Measurements from ENCODE around the gene PHPT1.
"Not testable (repeated sequence)": the region's sequence is repeated elsewhere in the genome, so short reads cannot be mapped to it uniquely, and the experiment has no call there.

Gene PHPT1

DNA sequence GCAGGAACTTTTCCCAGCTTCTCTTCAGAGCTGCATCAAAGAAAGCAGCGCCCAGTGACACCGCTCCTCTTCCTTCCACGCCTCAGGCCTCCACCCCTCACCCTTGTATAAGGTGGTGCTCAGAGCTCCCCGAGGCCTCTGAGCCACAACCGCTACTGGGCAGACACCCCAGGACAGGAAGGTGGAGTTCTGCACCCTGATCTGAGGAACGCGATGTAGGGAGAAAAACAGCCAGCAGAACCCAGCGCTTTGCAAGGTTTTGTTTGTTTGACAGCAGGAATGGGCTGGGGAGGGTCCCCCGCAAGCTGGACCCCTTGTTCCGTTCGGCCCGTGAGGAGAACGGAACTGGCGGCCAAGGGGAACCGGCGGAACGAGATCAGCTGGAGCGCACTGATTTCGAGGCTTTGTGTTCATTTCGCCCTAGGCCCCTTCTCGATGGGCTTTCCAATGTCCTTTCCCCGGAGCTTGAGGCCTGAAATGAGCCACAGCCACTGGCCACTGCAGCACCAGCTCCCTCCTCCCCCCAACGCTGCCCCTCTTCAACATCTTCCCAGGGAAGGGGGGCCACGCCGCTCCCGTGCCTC lies 12.8 kb downstream of the PHPT1 start:
- no peak for DNase-seq

DNA sequence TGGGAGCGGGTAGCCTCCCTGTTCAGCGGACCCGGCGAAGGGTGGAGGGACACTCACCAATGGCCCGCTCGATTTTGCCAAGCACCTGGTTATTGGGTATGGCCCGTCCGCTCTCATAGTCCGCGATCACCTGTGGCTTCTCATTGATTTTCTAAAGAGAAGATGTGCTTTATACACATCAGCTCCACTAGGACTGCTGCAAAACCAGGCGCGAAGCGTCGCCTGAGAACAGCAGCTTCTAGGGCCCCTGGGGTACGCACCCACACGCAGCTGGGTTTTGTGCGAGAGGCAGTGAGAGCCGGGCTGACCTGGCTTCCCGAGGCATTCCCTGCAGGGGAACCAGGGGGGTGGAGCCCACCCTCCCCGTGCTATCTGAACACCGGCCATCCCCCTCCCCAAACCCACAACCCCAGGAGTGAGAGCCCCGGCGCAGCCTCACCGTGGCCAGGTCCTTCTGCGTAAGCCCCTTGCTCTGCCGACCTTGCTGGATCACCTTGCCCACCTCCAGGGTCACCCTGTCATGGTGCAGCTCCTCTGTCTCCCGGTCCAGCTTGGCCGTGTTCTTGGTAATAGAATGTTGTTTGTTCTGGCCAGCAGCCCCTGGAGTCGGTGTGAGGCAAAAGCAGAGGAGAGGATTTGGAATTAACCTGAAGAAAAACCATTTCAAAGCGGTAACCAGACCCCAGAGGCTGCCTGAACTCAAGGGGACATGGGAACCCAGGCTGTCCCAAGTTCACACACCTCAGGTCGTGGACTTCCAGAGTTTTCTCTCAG lies 13.8 kb downstream of the PHPT1 start:
- DNase-seq, result no peak

DNA sequence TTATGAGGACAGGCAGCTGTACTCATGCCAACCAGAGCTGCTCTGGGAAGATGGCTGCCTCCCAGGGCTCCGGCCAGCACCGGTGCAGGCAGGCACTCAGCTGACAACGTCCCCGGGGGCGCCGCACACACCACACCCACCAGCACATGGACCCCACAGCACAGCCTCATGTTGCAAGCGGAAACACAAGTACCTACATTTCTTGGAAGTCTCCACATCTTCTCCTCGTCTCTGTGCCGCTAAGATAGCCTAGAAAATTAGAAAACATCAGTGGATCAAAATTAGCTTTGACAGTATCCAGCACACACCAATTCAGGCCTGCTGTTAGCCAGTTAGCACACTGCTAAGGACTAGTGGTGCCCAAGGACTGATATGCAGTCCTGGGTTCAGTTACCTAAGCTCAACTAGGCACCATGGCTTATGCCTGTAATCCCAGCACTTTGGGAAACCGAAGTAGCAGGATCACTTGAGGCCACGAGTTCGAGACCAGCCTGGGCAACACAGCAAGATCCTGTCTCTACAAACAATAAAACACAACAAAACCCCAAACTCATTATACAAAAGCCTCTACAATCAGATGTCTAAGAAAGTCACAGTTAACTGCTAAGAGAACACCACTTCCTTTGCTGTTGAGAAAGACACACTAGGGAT lies 14.5 kb downstream of the PHPT1 start:
- no peak for DNase-seq

DNA sequence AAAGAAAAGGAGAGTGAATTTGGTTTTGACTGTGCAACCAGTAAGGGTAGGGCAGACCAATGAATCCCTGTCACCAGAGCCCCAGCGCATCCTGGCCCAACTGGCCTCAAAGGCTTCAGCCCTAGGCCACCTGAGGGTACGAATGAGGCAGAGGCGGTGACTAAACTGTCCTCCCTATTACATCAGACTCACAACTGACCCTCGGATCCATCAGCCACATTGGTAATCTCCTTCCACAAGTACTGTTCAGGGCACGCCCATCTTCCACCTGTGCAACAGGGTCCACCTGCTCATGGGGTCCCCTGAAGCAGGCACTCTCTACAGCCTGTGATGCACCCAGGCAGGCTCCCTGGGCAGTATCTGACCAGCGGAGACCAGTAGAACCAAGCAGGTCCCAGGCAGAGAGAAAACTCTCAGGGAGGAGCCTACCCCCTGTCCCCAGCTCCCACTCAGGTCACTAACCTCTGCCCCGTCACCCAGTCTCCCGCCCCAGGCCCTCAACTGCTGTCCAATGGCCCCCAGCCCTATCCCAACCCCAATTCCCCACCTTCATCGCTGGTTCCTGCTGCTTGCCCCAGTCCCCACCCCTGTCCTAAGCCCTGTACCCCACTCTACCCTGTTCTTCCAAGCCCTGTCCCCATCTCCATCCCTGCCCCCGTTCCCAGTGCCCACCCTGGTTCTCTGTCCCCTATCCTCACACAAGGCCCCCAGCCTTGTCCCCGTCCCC lies 16.0 kb downstream of the PHPT1 start:
- DNase-seq, result no peak

DNA sequence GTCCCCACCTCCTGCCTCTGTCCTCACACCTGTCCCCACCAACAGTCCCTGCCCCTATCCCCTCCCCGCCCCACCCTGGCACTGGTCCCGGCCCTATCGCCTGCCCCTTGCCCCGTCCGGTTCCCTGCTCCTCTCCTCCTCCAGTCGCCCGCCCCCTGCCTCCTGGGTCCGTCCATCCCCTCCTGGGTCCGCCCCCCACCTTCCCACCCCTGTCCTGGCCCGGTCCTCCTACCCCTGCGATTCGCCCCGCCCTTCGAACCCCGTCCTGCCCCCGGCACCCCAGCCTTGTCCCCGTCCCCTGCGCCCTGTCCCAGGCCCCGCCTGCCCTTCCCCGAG lies 16.5 kb downstream of the PHPT1 start:
- DNase-seq, result no peak

DNA sequence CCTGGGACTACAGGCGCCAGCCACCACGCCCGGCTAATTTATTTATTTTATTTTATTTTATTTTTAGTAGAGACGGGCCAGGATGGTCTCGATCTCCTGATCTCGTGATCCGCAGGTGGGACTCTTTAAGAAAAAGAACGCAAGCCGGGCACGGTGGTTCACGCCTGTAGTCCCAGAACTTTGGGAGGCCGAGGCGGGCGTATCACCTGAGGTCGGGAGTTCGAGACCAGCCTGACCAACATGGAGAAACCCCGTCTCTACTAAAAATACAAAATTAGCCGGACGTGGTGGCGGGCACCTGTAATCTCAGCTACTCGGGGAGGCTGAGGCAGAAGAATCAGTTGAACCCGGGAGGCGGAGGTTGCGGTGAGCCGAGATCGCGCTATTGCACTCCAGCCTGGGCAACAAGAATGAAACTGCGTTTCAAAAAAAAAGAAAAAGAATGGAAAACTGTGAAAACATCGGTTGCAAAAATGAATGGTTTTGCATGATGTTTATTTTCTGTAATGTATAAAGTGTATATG lies 17.8 kb downstream of the PHPT1 start:
- DNase-seq, result not testable (repeated sequence)

DNA sequence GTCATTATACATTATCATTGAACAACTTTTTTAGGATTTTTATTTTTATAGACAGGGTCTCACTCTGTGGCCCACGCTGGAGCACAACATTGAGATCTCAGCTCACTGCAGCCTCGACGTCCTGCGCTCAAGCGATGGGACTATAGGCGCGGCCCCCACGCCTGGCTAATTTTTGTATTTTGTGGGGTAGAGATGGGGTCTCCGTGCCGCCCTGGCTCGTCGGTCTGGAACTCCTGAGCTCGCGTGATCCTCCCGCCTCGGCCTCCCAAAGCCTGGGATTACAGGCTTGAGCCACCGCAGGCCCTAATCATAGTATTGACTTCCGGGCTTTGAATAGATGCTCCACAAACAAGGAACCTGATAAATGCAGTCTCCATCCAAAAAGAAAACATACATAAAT lies 18.3 kb downstream of the PHPT1 start:
- DNase-seq, result no peak

DNA sequence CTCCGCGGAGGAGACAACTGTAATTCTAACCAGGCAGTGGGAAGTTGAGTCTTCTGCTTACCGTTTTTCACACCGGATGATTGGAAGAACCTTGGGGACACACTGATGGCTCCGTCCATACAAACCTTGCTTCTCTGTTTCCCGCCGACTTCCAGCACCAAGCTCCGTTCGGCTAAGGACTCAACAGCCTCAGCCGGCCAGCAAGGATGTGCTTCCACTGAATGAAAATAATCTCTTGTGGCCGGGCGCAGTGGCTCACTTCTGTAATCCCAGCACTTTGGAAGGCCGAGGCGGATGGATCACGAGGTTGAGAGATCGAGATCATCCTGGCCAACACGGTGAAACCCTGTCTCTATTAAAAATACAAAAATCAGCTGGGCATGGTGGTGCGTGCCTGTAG lies 18.7 kb downstream of the PHPT1 start:
- DNase-seq, result no peak

DNA sequence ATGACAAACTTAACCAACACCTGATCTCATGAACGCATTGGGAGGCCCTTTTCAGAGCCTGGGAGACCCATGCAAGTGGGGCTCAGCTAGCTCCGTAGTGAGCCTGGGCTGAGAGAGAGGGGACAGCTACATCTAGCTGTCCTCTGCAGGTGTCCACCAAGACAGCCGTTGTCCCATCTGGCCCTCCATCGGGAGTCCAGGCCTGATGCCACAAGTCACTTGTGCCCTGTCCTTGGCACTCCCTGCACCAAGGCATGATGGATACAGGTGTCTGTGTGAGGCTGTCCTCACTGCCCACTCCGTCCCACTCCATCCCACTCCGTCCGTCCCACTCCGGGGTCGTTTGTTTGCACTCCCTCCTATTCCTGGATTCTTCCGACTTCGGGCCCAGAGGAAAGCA lies 19.4 kb downstream of the PHPT1 start:
- no peak for DNase-seq

DNA sequence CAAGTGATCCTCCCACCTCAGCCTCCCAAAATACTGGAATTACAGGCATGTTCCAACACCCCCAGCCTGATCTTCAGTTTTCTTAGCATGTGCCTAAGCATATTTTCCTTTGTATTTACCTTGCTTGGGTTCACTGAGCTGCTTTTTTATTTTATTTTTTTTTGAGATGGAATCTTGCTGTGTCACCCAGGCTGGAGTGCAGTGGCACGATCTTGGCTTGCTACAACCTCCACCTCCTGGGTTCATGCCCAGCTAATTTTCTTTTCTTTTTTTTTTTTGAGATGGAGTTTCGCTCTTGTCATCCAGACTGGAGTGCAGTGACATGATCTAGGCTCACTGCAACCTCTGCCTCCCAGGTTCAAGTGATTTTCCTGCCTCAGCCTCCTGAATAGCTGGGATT lies 20.4 kb downstream of the PHPT1 start:
- not testable (repeated sequence) for DNase-seq

DNA sequence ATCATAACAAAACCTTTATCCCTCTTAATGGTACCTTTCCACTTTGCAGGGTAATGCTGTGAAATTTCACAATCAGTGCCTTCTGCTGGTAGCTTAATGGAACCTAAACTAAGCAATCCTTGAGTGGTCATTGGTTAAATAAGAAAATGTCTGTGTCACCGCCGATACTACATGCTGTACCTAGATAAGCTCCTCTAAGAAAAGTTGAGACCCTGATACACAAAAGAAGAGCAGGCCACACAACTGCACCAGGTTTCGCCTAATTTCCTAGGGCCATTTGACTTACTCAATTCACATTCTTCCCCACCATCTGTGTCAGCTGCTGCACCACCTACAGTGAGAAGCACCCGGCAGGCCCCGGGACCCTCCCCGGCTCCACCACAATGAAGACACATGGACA lies 25.9 kb downstream of the PHPT1 start:
- no peak for DNase-seq

DNA sequence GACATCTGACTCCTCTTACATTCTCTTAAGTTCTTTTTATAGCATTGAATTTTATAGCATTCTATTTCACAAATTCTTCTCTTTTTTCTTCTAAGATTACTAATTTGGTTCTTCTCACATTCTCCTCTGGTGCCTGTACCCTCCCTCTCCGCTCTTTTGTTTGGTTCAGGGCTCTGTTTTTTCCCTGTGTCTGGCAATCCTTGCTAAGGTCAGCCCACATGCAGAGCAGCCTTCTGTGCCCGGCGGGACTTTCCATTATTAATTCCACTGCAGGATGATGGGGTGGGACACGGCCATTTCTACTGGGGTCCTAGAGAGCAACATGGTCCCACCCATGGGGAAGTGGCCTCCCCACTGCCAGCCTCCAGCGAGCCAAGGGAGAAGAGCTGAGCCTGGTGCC lies 27.3 kb downstream of the PHPT1 start:
- no peak for DNase-seq

DNA sequence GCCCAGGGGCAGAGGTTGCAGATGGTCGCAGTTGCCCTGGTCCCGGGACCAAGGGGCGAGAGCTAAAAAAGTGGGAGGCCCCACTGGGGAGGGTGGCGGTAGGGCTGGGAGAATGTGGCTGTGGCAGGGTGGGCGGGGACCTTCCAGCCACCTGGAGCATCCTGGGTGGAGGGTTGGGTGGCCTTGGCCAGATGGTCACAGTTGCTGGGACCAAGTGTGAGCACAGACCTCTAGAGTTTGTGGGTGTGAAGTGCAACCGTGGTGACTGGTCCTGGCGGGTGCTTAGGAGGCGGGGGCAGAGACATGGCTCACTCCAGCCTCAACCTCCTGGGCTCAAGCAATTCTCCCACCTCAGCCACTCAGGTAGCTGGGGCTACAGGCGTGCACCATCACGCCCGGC lies 31.4 kb downstream of the PHPT1 start:
- DNase-seq, result no peak

DNA sequence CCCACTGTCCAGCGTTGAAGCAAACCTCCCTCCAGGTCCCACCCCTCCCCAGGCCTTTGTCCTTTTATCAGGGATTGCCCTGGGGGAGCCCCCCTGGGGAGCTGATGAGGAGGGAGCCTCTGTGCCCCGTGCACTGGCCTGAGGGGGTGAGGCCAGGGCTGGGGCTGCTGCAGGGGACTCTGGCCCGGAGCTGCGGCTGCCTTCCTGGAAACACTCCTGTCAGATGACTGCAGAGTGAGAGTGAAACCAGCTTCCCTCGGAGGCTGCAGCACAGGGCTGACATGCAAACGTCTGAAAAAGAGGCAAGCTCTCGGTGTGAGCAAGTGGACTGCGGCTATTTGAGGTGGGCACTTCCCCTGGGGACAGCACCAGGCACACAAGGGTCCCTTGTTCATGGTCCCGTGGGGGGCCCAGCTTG lies 32.5 kb downstream of the PHPT1 start:
- peak; percentile 61 to 63 for DNase-seq

DNA sequence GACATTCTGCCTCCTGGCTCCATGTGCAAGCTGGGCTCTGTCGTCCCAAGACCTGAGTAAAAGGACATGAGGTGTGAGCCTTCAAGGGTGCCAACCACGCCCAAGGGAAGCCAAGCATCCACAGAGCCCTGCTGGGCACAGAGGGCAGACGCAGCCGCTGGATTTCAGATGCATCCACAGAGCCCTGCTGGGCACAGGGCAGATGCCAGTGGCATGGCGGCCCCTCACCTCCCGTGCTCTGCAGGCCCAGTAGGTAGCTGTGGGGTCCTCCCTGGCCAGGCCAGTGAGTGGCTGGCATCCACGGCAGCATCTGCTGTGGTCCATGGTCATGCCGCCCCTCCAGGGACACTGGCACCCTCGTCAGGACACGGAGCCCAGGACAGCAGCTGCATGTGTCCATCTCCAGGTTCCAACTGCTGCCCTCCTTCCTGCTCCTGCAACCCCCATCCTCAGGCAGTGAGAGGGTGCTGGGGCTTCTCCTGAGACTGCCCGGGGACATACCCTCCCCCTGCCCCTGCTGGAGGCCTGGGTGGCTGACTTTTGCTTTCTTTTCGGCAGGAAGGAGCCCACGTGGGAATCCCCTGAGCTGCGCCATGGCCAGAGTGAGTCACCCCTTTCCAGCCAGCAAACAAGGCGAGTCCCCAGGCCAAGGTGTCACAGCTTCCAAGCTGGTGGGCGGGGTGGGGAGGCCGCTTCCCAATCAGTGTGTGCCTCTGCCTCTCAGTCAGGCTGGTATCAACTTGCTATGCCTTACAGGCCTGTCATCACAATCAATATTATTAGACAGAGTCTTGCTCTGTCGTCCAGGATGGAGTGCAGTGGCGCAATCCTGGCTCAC lies 33.1 kb downstream of the PHPT1 start:
- DNase-seq, result peak; percentile 89 to 97

DNA sequence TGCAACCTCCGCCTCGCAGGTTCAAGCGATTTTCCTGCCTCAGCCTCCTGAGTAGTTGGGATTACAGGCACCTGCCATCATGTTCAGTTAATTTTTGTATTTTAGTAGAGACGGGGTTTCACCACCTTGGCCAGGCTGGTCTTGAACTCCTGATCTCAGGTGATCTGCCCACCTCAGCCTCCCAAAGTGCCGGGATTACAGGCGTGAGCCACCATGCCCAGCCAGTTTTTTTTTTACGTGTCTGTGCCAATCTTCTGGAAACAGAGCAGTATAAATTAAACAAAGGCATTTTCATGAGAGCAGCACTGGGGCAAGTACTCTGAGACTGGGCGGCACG lies 33.7 kb downstream of the PHPT1 start:
- DNase-seq, result not testable (repeated sequence)

DNA sequence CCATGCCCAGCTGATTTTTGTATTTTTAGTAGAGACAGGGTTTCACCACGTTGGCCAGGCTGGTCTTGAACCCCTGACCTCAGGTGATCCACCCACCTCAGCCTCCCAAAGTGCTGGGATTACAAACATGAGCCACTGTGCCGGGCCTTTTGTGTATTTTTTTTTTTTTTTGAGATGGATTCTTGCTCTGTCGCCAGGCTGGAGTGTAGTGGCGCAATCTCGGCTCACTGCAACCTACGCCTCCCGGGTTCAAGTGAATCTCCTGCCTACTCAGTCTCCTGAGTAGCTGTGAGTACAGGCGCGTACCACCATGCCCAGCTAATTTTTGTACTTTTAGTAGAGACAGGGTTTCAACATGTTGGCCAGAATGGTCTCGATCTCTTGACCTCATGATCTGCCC lies 34.5 kb downstream of the PHPT1 start:
- DNase-seq, result not testable (repeated sequence)

DNA sequence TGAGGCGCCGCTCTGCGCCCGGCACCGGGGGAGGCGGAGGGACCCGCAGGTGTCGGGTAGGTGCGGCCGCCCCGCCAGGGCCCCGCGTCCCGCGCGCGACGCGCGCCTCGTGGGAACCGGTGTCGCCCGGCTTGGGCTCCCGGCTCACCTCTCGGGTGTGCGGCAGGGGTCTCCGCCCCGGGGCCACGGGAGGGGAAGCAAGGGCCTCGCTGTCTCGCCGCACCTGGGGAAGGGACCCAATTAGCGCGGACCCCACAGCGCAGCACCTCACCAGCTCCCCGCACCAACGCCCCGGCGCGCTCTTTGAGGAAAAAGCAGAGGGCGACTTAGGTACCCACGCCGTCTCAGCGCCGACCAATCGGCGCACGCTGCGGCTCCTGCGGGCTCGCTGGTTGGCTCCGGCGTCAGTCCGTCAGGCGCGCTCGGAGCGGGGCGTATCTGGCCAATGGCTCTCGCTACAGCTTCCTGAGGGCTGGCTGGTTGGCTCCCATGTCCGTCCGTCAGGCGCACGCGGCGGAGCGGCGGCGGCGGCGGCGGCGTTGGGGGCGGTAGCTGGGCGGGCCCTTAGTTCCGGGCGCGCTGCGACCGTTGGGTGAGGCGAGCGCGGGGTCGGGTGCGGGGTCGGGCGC lies 36.9 kb downstream of the PHPT1 start, which contains the start of gene TRAF2:
Gene TRAF2, plus strand, starts transcription at position 567 of the 629 bp plus-strand sequence. CDS start 12,225 bp downstream, outside the sequence.
- DNase-seq, result peak; percentile 98

DNA sequence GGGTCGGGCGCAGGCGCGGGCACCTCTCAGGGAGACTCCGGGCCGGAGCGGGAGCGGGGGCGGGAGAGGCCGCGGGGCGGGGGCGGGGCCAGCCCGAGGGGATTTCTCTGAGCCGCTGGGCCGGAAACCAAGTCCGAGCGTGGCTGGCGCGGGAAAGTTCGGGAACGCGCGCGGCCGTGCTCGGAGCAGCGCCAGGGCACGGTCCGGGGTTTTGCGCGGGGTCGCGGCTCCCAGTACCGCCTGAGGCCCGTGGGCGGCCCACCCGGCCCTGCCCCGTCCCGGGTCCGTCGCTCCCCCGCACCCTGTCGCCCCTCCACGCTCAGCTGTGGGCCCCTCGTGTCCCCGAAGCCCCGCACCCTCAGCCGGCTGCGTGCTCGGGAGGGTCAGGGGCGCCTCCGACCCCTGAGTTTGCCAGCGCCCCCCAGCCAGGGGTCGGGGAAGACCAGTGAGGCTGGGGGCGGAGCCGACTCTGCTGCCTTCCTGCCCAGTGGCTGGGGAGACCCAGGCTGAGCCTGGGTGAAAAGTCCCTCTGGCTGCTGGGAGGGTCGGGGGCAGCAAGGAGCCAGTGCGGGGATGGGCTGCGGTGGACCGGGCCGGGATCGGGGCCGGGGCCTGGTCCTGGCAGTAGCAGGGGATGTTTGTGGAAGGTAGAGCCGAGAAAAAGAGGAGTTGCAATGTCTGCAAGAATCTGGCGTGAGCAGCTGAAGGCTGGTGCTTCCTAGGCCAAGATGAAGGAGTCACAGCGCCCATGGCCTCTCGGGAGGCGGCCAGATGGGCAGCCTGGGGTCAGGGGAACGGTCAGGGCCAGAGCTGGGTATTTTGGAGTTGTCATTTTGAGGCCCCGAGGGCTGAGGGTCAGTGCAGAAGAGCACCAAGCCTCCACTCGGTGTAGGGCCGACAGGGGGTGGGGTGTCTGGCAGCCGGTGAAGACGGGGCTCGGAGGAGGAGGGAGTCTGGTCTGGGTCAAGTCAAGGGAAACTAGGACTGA lies 37.7 kb downstream of the PHPT1 start:
- DNase-seq, result peak in 1 of 2 experiments; percentile 44

DNA sequence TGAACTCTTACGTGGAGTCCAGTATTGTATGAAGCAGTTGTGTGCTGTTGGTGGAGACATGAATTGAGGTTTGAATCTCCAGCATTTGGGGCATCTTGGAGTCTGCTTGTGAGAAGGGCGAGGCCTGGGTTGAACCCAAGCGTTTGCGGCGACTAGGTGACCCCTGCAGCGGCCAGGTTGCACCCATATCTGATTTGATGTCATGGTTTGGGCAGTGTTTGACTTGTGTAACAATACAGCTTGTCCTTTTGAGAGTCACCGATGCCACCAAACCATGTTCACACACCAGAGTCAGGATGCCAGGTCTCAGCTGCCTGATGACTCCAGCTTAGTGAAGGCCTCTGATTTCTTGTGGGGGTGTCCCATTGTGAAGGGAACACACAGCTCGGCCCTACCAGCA lies 39.2 kb downstream of the PHPT1 start:
- DNase-seq, result no peak

DNA sequence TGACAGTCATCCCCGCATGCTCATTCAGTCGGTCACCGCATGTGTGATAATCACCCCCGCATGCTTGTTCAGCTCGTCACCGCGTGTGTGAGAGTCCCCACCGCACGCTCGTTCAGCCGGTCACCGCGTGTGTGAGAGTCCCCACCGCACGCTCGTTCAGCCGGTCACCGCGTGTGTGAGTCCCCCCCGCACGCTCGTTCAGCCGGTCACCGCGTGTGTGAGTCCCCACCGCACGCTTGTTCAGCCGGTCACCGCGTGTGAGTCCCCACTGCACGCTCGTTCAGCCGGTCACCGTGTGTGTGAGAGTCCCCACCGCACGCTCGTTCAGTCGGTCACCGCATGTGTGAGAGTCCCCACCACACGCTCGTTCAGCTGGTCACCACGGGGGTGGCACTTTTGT lies 40.6 kb downstream of the PHPT1 start:
- DNase-seq, result no peak
